Breast epithelium (tissue), 3 donors: ENCODE measurements around the gene KCNH4.

Source experiments
- POLR2A ChIP-seq: fragments of 450-650 bp; IDR thresholded peaks from one replicate; pipeline ENCODE4 v1.6.1; 2016; ENCODE audit warnings: antibody characterized with exemption, mild to moderate bottlenecking, moderate library complexity
- POLR2AphosphoS5 ChIP-seq, 3 donors: sonication (generic); formaldehyde crosslinking; IDR thresholded peaks; one replicate each; pipeline ENCODE4 v1.6.1; 2017; ENCODE audit warnings: antibody characterized with exemption in 3 of 3

DNA sequence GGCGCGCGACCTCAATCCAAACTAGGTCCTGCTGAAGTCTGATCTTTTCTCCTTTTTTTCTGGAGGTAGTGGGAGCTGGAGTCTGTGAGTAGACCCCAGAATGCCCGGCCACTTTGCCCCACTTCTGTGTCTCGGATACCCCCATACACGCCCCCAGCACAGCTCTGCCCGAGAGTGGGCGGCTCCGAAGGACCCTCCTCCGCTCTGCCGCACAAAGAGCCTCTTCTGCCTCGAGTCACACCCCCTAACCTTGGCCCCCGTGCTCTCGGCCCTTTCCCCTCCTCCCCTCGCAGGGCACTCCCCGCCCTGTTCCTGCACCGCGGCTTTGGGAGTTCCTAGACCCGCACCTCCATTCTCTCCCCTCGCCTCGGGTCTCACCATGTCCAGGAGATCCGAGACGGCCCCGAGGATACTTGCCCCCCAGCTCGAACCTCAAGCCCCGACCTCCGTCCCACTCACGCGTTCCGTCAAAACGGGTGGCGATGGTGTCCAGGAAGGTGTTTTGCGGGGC is 476 bp downstream of the KCNH4 start:
- no peak for TF ChIP-seq POLR2A
- no peak for TF ChIP-seq POLR2AphosphoS5 (IDR thresholded peaks at IDR 0.05)
